Fibroblast of pulmonary artery (primary cell): Measurements from ENCODE around the gene ACRBP.
"Not testable (repeated sequence)": the region's sequence is repeated elsewhere in the genome, so short reads cannot be mapped to it uniquely, and the experiment has no call there.

ENCODE experiments used
- DNase-seq: peaks from one replicate; pipeline ENCODE4 v3.0.0-alpha.2; 2010; ENCODE audit warnings: low read depth
- H3K4me3 ChIP-seq: replicated peaks from 2 replicates; pipeline ENCODE4 v1.5.1; 2011; ENCODE audit warnings: low read depth, mild to moderate bottlenecking, control low read depth, low read length, moderate library complexity
- CTCF ChIP-seq: IDR thresholded peaks from 2 replicates; pipeline ENCODE4 v1.5.1; 2011; ENCODE audit warnings: mild to moderate bottlenecking, control low read depth, low read length, inconsistent platforms; ENCODE audit errors: missing control alignments

Gene ACRBP

DNA sequence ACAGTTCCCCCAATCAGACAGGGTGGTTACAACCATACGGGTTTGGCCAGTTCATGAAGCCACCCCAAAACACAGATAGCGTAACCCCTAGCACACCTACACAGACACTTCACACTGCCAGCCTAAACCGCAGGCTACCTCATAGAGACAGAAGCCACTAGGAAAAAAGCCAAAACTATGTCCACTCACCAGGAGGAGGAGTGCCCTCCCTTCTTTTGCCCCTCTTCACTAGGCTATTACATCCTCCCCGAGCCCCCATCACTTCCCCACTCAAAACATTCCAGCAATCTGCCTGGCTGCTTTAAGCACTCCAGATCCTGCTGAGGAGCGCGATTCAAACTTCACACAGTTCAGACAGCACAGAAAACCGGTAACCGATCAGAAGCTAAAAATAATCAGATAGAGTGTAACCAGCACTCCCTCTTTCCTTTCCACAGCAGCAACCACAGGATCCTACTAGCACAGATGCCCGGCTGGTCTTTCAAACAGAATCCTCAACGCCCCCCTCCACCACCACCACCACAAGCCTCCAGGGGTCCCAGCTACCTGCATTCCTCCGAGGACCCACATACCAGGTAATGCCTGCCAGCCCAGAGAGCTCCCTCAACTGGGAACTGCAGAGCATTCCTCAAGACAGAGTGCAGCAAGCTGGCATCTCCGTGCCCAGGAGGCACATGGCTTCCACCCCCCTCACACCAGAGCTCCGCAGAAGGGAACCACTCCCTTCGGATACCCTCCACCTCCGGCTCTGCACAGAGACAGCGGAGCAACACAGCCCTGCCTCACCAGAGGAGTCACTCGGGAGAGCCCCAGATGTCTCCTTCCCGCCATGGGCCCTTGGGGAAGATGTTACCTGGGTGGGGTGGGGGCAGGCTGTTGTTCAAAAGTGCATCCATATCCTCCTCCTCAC is 41.6 kb downstream of the ACRBP start:
- peak; percentile 26 for DNase-seq

DNA sequence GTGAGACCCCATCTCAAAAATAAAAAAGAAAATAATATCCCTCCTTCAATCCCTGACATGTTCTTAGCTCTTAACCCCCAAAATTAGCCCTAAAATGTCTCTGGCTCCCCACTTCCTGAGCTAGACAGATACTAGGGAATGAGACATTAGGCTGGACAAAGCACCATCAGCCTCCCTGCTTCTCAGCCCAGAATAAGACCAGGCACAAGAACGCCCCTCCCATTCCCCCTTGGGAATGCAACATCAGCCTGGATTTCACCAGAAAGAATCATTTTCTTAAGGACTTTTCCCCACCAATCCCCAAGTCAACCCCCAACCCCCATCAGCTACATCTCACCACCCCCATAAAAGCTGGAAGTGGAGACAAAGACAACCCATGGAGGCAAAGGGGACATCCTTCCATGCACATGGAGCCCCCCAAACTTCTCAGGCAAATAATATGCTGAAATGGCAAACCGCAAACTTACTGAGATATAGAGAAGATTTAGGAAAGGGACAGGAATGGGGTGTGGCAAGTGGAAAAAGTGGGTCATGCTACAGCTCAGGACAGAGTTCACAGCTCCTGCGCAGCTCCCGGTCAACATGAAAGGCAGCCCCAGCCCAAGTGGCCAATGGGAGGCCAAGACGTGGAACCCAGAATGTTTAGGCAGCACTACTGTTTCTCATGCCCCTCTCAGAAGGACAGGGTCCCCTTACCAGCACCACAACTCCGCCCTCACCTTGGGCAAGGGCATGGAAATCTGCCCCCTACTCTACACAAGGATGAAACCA is 42.8 kb downstream of the ACRBP start:
- H3K4me3 ChIP-seq: peak overlapping the region; percentile 64
- peak; percentile 19 for DNase-seq
- TF ChIP-seq CTCF: no peak

More for the DNA sequence above, 41.6 kb downstream of the ACRBP start:
- peak overlapping the region; percentile 64 for H3K4me3 ChIP-seq
- TF ChIP-seq CTCF: no peak

- H3K4me3 ChIP-seq: peak overlapping the region; percentile 34
- TF ChIP-seq CTCF: no peak
- peak; percentile 48 for DNase-seq
These were observed 44.1 kb downstream of the ACRBP start for GRCh38 chr12:6603095-6603567.

GRCh38 chr12:6602526-6602925 is 44.7 kb downstream of the ACRBP start:
- peak overlapping the region; percentile 34 for H3K4me3 ChIP-seq
- no peak for DNase-seq
- TF ChIP-seq CTCF: no peak

DNA sequence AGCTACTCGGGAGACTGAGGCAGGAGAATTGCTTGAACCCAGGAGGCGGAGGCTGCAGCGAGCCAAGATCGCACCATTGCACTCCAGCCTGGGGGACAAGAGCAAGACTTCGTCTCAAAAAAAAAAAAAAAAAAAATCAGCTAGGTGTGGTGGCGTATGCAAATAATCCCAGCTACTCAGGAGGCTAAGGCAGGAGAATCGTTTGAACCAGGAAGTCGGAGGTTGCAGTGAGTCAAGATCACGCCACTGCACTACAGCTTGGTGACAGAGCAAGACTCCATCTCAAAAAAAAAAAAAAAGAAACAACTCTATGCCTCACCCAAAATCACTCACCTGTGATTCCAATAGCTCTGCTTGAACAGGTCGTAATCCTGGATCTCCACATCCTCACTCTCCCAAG is 51.6 kb downstream of the ACRBP start:
- not testable (repeated sequence) for H3K4me3 ChIP-seq, DNase-seq

DNA sequence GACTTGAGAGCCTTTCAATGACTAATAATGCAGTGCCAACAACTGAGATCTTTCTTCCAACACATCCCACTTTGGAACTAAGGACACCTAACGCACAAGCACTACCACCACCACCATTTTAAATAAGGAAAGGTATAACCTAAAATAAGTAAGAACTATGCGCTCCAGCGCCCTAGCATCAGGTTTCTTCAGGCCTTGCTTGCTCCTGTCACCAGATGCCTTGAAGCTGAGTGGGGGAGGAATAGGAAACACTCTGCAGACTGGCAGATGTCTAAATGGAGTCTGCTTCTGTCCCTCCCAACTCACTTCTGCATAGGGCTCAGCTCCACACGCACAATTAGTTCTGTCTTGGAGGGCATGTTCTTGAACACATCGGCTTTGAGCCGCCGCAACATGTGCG is 55.1 kb downstream of the ACRBP start:
- TF ChIP-seq CTCF: no peak
- no peak for DNase-seq
- no peak overlapping the region for H3K4me3 ChIP-seq
